Activated CD4-positive, alpha-beta T cell treated with anti-CD3 and anti-CD28 coated beads, Interleukin-2, amount 10 ng/mL, durations not matched to agents 7 days and 5 days (primary cell): Measurements from ENCODE around the gene ABCA12. TPM values are rescaled to one million over a fixed set of nuclear protein-coding genes. Genes with fewer than 3 reads are reported as not detected.

Experiments used
- CTCF ChIA-PET: fragments of 350-600 bp; sonication (Branson Sonifier 250); formaldehyde crosslinking; loops from one replicate; lab custom pipeline; 2021; ENCODE audit warnings: antibody characterized with exemption; lab: Charles Lee
- POLR2A ChIA-PET: fragments of 350-600 bp; sonication (Branson Sonifier 250); formaldehyde crosslinking; loops from one replicate; lab custom pipeline; 2021; ENCODE audit warnings: antibody characterized with exemption; lab: Charles Lee
- DNase-seq: peaks from one replicate; pipeline ENCODE4 v3.0.0-alpha.2; 2020
- H3K27ac Mint-ChIP-seq: one replicate; pipeline ENCODE4 v1.8.0; 2021; ENCODE audit warnings: mild to moderate bottlenecking, moderate library complexity, mixed read lengths
- H3K27me3 Mint-ChIP-seq: one replicate; pipeline ENCODE4 v1.8.0; 2021; ENCODE audit warnings: mixed read lengths
- H3K36me3 Mint-ChIP-seq: one replicate; pipeline ENCODE4 v1.8.0; 2021; ENCODE audit warnings: low read depth, mixed read lengths
- H3K4me1 Mint-ChIP-seq: one replicate; pipeline ENCODE4 v1.8.0; 2021; ENCODE audit warnings: mixed read lengths
- H3K4me3 Mint-ChIP-seq: one replicate; pipeline ENCODE4 v1.8.0; 2021; ENCODE audit warnings: mild to moderate bottlenecking, moderate library complexity, mixed read lengths
- H3K9me3 Mint-ChIP-seq: one replicate; pipeline ENCODE4 v1.8.0; 2021; ENCODE audit warnings: mixed read lengths
- total RNA-seq, 2 experiments: library from RNA; stranded (reverse); gene quantifications; one replicate each; pipeline ENCODE4 v1.2.3, GENCODE V29; 2021

Gene ABCA12
- total RNA-seq, 2 experiments from 2014 or later: not detected

- Mint-ChIP-seq H3K36me3 (no peaks in the 10 kb centered on the region), H3K9me3 (no peaks in the 10 kb centered on the region), H3K4me1 (no peaks in the 10 kb centered on the region), H3K27me3 (no peaks in the 10 kb centered on the region), H3K4me3 (no peak overlapping the region), H3K27ac (no peak overlapping the region)
- ChIA-PET CTCF (no interaction called here), POLR2A (no interaction called here)
- DNase-seq: no peak
Observed at GRCh38 chr2:215022418-215022817, 116.0 kb downstream of the ABCA12 start.

DNA sequence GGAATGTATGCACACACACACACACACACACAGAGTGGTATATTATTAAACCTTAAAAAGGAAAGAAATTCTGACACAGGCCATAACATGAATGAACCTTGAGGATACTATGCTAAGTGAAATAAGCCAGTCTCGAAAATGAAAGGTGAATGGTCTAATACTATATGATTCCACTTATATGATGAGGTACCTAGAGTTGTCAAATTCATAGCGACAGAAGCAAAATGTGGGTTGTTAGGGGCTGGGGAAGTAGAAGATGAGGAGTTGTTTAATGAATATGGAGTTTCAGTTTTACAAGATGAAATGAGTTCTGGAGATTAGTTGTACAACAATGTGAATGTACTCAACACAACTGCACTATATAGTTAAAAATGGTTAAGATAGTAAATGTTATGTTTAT lies 118.1 kb downstream of the ABCA12 start:
- ChIA-PET CTCF (no interaction called here), POLR2A (no interaction called here)
- Mint-ChIP-seq H3K9me3 (no peaks in the 10 kb centered on the region), H3K27ac (no peak overlapping the region), H3K36me3 (no peaks in the 10 kb centered on the region), H3K27me3 (no peaks in the 10 kb centered on the region), H3K4me1 (no peaks in the 10 kb centered on the region), H3K4me3 (no peak overlapping the region)
- DNase-seq: no peak

DNA sequence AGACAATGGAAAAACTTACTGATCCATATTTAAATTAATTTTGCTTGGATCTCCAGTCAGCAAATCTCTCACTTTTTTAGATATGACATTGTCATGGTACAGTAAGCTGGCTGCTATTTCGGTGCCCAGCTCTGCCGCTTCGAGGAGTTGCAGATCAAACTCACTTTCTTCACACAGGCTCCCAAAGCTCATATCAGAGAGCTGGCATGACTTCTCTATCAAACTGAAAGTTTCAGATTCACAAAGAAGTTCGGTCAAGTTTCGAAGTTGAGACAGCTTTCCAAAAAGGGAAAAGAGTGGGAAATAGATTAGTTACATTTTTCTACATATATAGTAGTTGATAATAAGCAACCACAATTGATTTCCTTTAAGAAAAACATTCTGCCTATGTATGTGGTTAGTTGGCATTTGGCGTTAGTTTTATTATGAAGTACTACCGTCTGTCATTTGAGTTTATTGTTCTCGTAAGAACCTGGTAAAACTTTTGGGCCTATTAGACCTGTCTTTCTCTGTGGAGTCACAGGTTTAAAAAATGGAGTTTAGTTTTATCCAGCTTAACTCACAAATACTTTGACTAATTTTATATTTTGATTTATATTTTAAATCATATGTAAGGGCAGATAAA lies 118.8 kb downstream of the ABCA12 start:
- H3K27ac Mint-ChIP-seq: no peak overlapping the region
- DNase-seq: no peak
- no peaks in the 10 kb centered on the region for H3K4me1 Mint-ChIP-seq
- H3K36me3 Mint-ChIP-seq: no peaks in the 10 kb centered on the region
- CTCF ChIA-PET: interaction anchor here (0.5 kb wide), 1 partner anchor 954 kb away, joined by 3 read pairs; no protein-coding TSS in a partner anchor
- no peaks in the 10 kb centered on the region for H3K9me3 Mint-ChIP-seq
- POLR2A ChIA-PET: no interaction called here
- no peaks in the 10 kb centered on the region for H3K27me3 Mint-ChIP-seq
- no peak overlapping the region for H3K4me3 Mint-ChIP-seq

- H3K4me3 Mint-ChIP-seq: no peak overlapping the region
- no peaks in the 10 kb centered on the region for H3K9me3 Mint-ChIP-seq
- CTCF ChIA-PET: no interaction called here
- H3K27me3 Mint-ChIP-seq: no peaks in the 10 kb centered on the region
- no peak overlapping the region for H3K27ac Mint-ChIP-seq
- DNase-seq: no peak
- POLR2A ChIA-PET: no interaction called here
- H3K36me3 Mint-ChIP-seq: no peaks in the 10 kb centered on the region
- no peaks in the 10 kb centered on the region for H3K4me1 Mint-ChIP-seq
Observed at GRCh38 chr2:215019085-215019484, 119.3 kb downstream of the ABCA12 start.

GRCh38 chr2:215015421-215015820 lies 123.0 kb downstream of the ABCA12 start:
- H3K27me3 Mint-ChIP-seq: no peaks in the 10 kb centered on the region
- no peak for DNase-seq
- H3K36me3 Mint-ChIP-seq: no peaks in the 10 kb centered on the region
- H3K4me3 Mint-ChIP-seq: no peak overlapping the region
- H3K27ac Mint-ChIP-seq: no peak overlapping the region
- H3K9me3 Mint-ChIP-seq: no peaks in the 10 kb centered on the region
- ChIA-PET CTCF (no interaction called here), POLR2A (no interaction called here)
- no peaks in the 10 kb centered on the region for H3K4me1 Mint-ChIP-seq

DNA sequence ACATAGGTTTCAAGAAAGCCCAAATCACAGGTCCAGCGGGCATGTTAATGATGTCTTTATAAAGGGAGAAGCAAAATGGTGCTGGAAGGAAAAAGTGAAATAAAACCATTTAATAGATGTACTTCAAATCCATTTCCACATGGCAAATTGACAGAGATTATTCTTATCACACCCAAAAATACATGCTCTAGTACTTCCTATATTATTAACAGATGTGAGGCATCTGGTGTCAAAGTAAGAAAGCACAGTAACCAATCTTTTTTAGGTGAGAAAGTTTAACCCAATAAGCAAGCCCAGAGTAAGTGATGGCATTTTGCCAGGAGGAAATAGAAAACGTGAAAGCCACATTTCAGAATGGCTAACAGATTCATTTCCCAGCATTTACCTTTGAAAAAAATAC lies 128.0 kb downstream of the ABCA12 start:
- Mint-ChIP-seq H3K36me3 (no peaks in the 10 kb centered on the region), H3K4me1 (no peaks in the 10 kb centered on the region), H3K27ac (no peak overlapping the region), H3K9me3 (no peaks in the 10 kb centered on the region), H3K4me3 (no peak overlapping the region), H3K27me3 (no peaks in the 10 kb centered on the region)
- CTCF ChIA-PET: no interaction called here
- POLR2A ChIA-PET: no interaction called here
- no peak for DNase-seq

- POLR2A ChIA-PET: no interaction called here
- H3K9me3 Mint-ChIP-seq: no peaks in the 10 kb centered on the region
- H3K4me1 Mint-ChIP-seq: no peaks in the 10 kb centered on the region
- H3K27ac Mint-ChIP-seq: no peak overlapping the region
- DNase-seq: no peak
- H3K27me3 Mint-ChIP-seq: no peaks in the 10 kb centered on the region
- no peaks in the 10 kb centered on the region for H3K36me3 Mint-ChIP-seq
- CTCF ChIA-PET: no interaction called here
- H3K4me3 Mint-ChIP-seq: no peak overlapping the region
Observed at GRCh38 chr2:215003001-215003400, 135.4 kb downstream of the ABCA12 start.

GRCh38 chr2:215002500-215002899 lies 135.9 kb downstream of the ABCA12 start:
- Mint-ChIP-seq H3K27ac (no peak overlapping the region), H3K4me3 (no peak overlapping the region), H3K4me1 (no peaks in the 10 kb centered on the region), H3K9me3 (no peaks in the 10 kb centered on the region), H3K27me3 (no peaks in the 10 kb centered on the region), H3K36me3 (no peaks in the 10 kb centered on the region)
- ChIA-PET CTCF (no interaction called here), POLR2A (no interaction called here)
- no peak for DNase-seq

GRCh38 chr2:215000721-215001120 lies 137.7 kb downstream of the ABCA12 start:
- Mint-ChIP-seq H3K4me1 (no peaks in the 10 kb centered on the region), H3K9me3 (no peaks in the 10 kb centered on the region), H3K27ac (no peak overlapping the region), H3K27me3 (no peaks in the 10 kb centered on the region), H3K36me3 (no peaks in the 10 kb centered on the region), H3K4me3 (no peak overlapping the region)
- no peak for DNase-seq
- CTCF ChIA-PET: no interaction called here
- POLR2A ChIA-PET: no interaction called here

GRCh38 chr2:214995926-214996670 lies 142.3 kb downstream of the ABCA12 start:
- H3K27ac Mint-ChIP-seq: no peak overlapping the region
- no peaks in the 10 kb centered on the region for H3K27me3 Mint-ChIP-seq
- DNase-seq: no peak
- CTCF ChIA-PET: no interaction called here
- H3K36me3 Mint-ChIP-seq: no peaks in the 10 kb centered on the region
- no peak overlapping the region for H3K4me3 Mint-ChIP-seq
- H3K4me1 Mint-ChIP-seq: no peaks in the 10 kb centered on the region
- POLR2A ChIA-PET: no interaction called here
- no peaks in the 10 kb centered on the region for H3K9me3 Mint-ChIP-seq

- no peak overlapping the region for H3K4me3 Mint-ChIP-seq
- H3K9me3 Mint-ChIP-seq: no peaks in the 10 kb centered on the region
- ChIA-PET CTCF (no interaction called here), POLR2A (no interaction called here)
- H3K4me1 Mint-ChIP-seq: no peaks in the 10 kb centered on the region
- no peak overlapping the region for H3K27ac Mint-ChIP-seq
- no peaks in the 10 kb centered on the region for H3K27me3 Mint-ChIP-seq
- no peaks in the 10 kb centered on the region for H3K36me3 Mint-ChIP-seq
- DNase-seq: no peak
Observed at GRCh38 chr2:214995409-214995808, 143.0 kb downstream of the ABCA12 start.

GRCh38 chr2:214992911-214993310 lies 145.5 kb downstream of the ABCA12 start:
- Mint-ChIP-seq H3K36me3 (no peaks in the 10 kb centered on the region), H3K4me3 (no peak overlapping the region), H3K27ac (no peak overlapping the region), H3K9me3 (no peaks in the 10 kb centered on the region), H3K27me3 (no peaks in the 10 kb centered on the region), H3K4me1 (no peaks in the 10 kb centered on the region)
- POLR2A ChIA-PET: no interaction called here
- no peak for DNase-seq
- CTCF ChIA-PET: no interaction called here

DNA sequence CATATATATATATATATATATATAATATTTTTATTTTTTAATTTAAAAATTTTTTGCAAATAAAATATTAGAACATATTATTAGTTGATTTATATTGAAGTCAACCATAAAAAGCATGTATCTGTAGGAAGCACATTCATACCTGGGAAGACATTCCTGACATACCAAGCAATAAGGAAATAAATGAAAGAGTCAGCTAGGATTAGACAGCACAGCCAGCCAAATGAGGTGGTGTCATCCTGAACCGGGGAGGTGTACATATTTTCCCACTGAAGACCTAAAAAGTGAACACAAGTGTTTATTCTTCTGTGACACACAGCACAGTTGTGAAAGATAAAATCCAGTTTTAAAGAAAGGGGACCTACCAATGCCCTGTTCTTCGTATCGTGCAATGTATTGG lies 149.2 kb downstream of the ABCA12 start:
- no peak overlapping the region for H3K4me3 Mint-ChIP-seq
- DNase-seq: no peak
- H3K36me3 Mint-ChIP-seq: no peaks in the 10 kb centered on the region
- H3K4me1 Mint-ChIP-seq: no peaks in the 10 kb centered on the region
- no peaks in the 10 kb centered on the region for H3K9me3 Mint-ChIP-seq
- H3K27ac Mint-ChIP-seq: no peak overlapping the region
- POLR2A ChIA-PET: no interaction called here
- no peaks in the 10 kb centered on the region for H3K27me3 Mint-ChIP-seq
- CTCF ChIA-PET: no interaction called here

GRCh38 chr2:214987261-214987660 lies 151.2 kb downstream of the ABCA12 start:
- H3K27me3 Mint-ChIP-seq: no peaks in the 10 kb centered on the region
- CTCF ChIA-PET: interaction anchor here (0.5 kb wide), 1 partner anchor 46 kb away, joined by 3 read pairs; no protein-coding TSS in a partner anchor
- no peaks in the 10 kb centered on the region for H3K9me3 Mint-ChIP-seq
- no peak overlapping the region for H3K4me3 Mint-ChIP-seq
- H3K4me1 Mint-ChIP-seq: no peaks in the 10 kb centered on the region
- DNase-seq: no peak
- H3K27ac Mint-ChIP-seq: no peak overlapping the region
- POLR2A ChIA-PET: no interaction called here
- H3K36me3 Mint-ChIP-seq: no peaks in the 10 kb centered on the region
